Ovary (tissue), 9 donors: ENCODE results near the gene GABRR3. TPM values are rescaled to one million over a fixed set of nuclear protein-coding genes. Genes with fewer than 3 reads are reported as not detected.

Experiments
- DNase-seq, 5 donors: peaks; one replicate each; pipeline ENCODE4 v3.0.0-alpha.2; 2019 to 2020
- H3K27ac ChIP-seq, 2 donors: fragments of 200-600 bp; one replicate each; pipeline versions ENCODE4 v1.5.1 to v1.8.0; 2019 to 2022
- H3K27me3 ChIP-seq: fragments of 200-600 bp; one replicate; pipeline ENCODE4 v1.8.0; 2022
- H3K36me3 ChIP-seq: fragments of 200-600 bp; sonication (generic); one replicate; pipeline ENCODE4 v1.5.1; 2019
- H3K4me1 ChIP-seq: one replicate; pipeline ENCODE4 v1.8.1; 2013; ENCODE audit warnings: mild to moderate bottlenecking, moderate library complexity; ENCODE audit not compliant: insufficient read depth
- H3K4me3 ChIP-seq: fragments of 200-600 bp; sonication (generic); one replicate; pipeline ENCODE4 v1.5.1; 2017
- H3K9me3 ChIP-seq, 2 donors: fragments of 200-600 bp in 1 of 2; sonication (generic) in 1 of 2; one replicate each; pipeline versions ENCODE4 v1.5.1 to v1.8.1; 2013 to 2019; ENCODE audit warnings: mild to moderate bottlenecking in 1 of 2, moderate library complexity in 1 of 2
- EP300 ChIP-seq: sonication (generic); formaldehyde crosslinking; IDR thresholded peaks from one replicate; pipeline ENCODE4 v1.6.1; 2017; ENCODE audit warnings: antibody characterized with exemption
- POLR2A ChIP-seq: fragments of 450-650 bp; IDR thresholded peaks from one replicate; pipeline ENCODE4 v1.6.1; 2017; ENCODE audit warnings: antibody characterized with exemption, mild to moderate bottlenecking, moderate library complexity
- WGBS, 3 donors: extraction: QIAGEN DNeasy Blood & Tissue Kit in 1 of 3; methylation state at CpG; one replicate each; pipeline versions ENCODE4 v1.1.5 to v1.1.7; 2013 to 2017; 5-methylcytosine and 5-hydroxymethylcytosine counted together
- intact Hi-C, 4 donors: fragments of 100-400 bp; cut with DNase I; formaldehyde crosslinking; loops; one replicate each; pipeline versions ENCODE4 v1.11.0 to v1.15.1; 2022 to 2023
- polyA plus RNA-seq, 2 donors: library from polyadenylated mRNA; stranded (reverse); fragments of 200-250 nt in 1 of 2; fragments of 350-450 nt in 1 of 2; fragmentation: Illumina TruSeq in 1 of 2; extraction: RNeasy Lipid Tissue Mini Kit (QIAGEN cat#74804) in 1 of 2; gene quantifications; one replicate each; pipeline ENCODE4 v1.2.3, GENCODE V29; 2013 to 2014
- total RNA-seq, 7 donors: library from RNA; depleted of rRNA in 2 of 7; stranded (reverse); fragments of >200 nt in 2 of 7; fragmentation: NEBNext Ultra II Directional in 3 of 7; extraction: Animal tissue kit (Norgen Biotek cat#: 25700) in 3 of 7; gene quantifications; one replicate each; pipeline versions ENCODE4 v1.1.0 to v1.2.4, GENCODE V29; 2016 to 2023
- TF ChIP-seq, protein P1 (sequence below), 3 donors: fragments of 450-650 bp in 2 of 3; fragments of 200-600 bp in 1 of 3; IDR thresholded peaks; one replicate each; pipeline versions ENCODE4 v1.5.1 to v1.8.0; 2016 to 2022; ENCODE audit warnings: antibody characterized with exemption in 3 of 3, mild to moderate bottlenecking in 1 of 3
- donor health status: DM: no; HTN: no; CAD: no; lungs with moderate emphysema.
- donor health status: DM: no; HTN: no; CAD: no.
- donor health status: Bipolar disorder and iron deficiency.
- donor health status: DM: yes; HTN: yes; CAD: no.
- donor health status: DM: no; HTN: no; CAD: no.
- donor health status: DM: yes; HTN: yes; CAD: no.

GABRR3 gene
- total and polyA plus RNA-seq, 9 donors = not detected

DNA sequence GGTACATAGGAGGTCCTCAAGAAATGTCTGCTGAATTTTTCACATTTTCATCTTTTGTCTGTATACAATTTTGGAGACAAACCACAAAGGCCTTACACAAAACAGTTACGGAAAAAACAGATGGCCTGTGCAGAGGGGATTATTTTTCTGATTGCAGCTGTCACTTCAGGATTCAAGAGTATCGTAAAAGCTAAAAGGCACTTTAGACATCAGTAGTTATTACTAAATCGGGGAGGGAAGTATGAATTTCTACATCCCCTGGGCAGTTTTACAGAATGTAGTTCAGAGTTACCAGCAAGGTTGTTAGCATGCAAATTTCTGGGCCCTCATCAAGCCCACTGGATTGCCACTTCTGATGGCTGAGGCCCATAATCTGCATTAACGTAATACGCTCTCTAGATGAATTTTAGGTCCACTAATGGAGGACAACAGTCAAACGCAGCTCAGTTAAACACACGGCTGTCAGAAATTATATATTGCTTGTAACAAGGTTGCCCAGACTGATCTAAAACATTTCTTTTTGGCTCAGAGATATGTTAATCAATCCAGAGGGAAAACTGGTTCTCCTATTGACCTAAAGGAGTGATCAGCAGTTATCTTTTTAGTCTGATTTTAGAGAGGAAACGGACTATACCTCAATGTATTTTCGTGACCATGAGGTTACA, 64.0 kb downstream of the GABRR3 start:
- 55 to 57% (median 56%) methylated on average over 9 of the region's 9 CpGs for WGBS, 3 donors
- Histone ChIP-seq H3K4me1 (no peaks in the 10 kb centered on the region), H3K27me3 (no peaks in the 10 kb centered on the region), H3K27ac (peak overlapping the region; percentile 76 to 90), H3K36me3 (no peaks in the 10 kb centered on the region), H3K9me3 (no peaks in the 10 kb centered on the region), H3K4me3 (peak overlapping the region; percentile 93)
- no peak for TF ChIP-seq EP300
- TF ChIP-seq, protein P1, sequence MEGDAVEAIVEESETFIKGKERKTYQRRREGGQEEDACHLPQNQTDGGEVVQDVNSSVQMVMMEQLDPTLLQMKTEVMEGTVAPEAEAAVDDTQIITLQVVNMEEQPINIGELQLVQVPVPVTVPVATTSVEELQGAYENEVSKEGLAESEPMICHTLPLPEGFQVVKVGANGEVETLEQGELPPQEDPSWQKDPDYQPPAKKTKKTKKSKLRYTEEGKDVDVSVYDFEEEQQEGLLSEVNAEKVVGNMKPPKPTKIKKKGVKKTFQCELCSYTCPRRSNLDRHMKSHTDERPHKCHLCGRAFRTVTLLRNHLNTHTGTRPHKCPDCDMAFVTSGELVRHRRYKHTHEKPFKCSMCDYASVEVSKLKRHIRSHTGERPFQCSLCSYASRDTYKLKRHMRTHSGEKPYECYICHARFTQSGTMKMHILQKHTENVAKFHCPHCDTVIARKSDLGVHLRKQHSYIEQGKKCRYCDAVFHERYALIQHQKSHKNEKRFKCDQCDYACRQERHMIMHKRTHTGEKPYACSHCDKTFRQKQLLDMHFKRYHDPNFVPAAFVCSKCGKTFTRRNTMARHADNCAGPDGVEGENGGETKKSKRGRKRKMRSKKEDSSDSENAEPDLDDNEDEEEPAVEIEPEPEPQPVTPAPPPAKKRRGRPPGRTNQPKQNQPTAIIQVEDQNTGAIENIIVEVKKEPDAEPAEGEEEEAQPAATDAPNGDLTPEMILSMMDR (IDR thresholded peaks at IDR 0.05) = no peak
- TF ChIP-seq POLR2A = no peak
- intact Hi-C loops = no loop called here
- DNase-seq = no peak

GRCh38 chr3:97970156-97970555, 65.0 kb downstream of the GABRR3 start:
- H3K36me3 ChIP-seq = no peaks in the 10 kb centered on the region
- no peak for DNase-seq
- TF ChIP-seq, protein P1 (IDR thresholded peaks at IDR 0.05) = no peak
- TF ChIP-seq POLR2A (no peak), EP300 (no peak)
- intact Hi-C loops = no loop called here
- no peaks in the 10 kb centered on the region for H3K27me3 ChIP-seq
- peak overlapping the region in 1 of 2 donors; percentile 32 for H3K27ac ChIP-seq
- WGBS, 3 donors = 69 to 85% (median 76%) methylated on average over 1 of the region's 1 CpG
- no peaks in the 10 kb centered on the region for H3K9me3 ChIP-seq
- H3K4me3 ChIP-seq = no peak overlapping the region
- H3K4me1 ChIP-seq = no peaks in the 10 kb centered on the region

- intact Hi-C loops = no loop called here
- no peaks in the 10 kb centered on the region for H3K9me3 ChIP-seq
- no peaks in the 10 kb centered on the region for H3K36me3 ChIP-seq
- no peaks in the 10 kb centered on the region for H3K27me3 ChIP-seq
- TF ChIP-seq POLR2A = no peak
- TF ChIP-seq, protein P1 (IDR thresholded peaks at IDR 0.05) = no peak
- TF ChIP-seq EP300 = no peak
- no peak for DNase-seq
- H3K4me1 ChIP-seq = no peaks in the 10 kb centered on the region
- H3K27ac ChIP-seq = no peak overlapping the region
- H3K4me3 ChIP-seq = no peak overlapping the region
- WGBS, 3 donors = 60 to 76% (median 74%) methylated on average over 5 of the region's 5 CpGs
Measured at GRCh38 chr3:97969541-97969940, 65.6 kb downstream of the GABRR3 start.

DNA sequence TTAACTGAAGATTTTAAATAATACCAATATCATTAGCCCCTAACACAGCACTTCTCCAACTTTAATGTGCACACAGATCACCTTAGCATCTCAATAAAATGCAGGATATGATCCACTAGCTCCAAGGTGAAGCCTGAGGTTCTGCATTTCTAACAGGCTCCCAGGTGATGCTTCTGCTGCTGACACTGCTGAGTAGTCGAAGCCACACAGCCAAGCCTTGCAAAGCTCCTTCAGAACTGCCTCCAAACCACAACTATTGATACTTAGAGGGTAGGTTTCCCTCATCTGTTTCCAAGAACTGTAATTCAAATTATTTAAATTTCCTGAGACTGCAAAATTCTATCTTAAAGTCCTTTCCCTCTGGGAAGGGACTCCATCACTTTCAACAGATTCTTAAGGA, 66.7 kb downstream of the GABRR3 start:
- Histone ChIP-seq H3K4me3 (no peak overlapping the region), H3K36me3 (no peaks in the 10 kb centered on the region), H3K27me3 (no peaks in the 10 kb centered on the region), H3K4me1 (no peaks in the 10 kb centered on the region), H3K27ac (no peak overlapping the region), H3K9me3 (no peaks in the 10 kb centered on the region)
- TF ChIP-seq POLR2A (no peak), EP300 (no peak)
- TF ChIP-seq, protein P1 (IDR thresholded peaks at IDR 0.05) = no peak
- 48 to 78% (median 74%) methylated on average over 1 of the region's 1 CpG for WGBS, 3 donors
- intact Hi-C loops = no loop called here
- no peak for DNase-seq
